Uterus (tissue), 2 donors: ENCODE measurements around the gene TLR6.

Source experiments
- POLR2A ChIP-seq, 2 donors: fragments of 450-650 bp; IDR thresholded peaks; one replicate each; pipeline ENCODE4 v1.6.1; 2016; ENCODE audit warnings: antibody characterized with exemption in 2 of 2, mild to moderate bottlenecking in 1 of 2, moderate library complexity in 1 of 2
- TF ChIP-seq, protein P1 (sequence below), 4 experiments: fragments of 200-600 bp in 2 of 4; fragments of 450-650 bp in 2 of 4; sonication (generic) in 2 of 4; IDR thresholded peaks; one replicate each; pipeline ENCODE4 v1.5.1; 2016 to 2019; ENCODE audit warnings: antibody characterized with exemption in 4 of 4, mild to moderate bottlenecking in 2 of 4, moderate library complexity in 1 of 4

DNA sequence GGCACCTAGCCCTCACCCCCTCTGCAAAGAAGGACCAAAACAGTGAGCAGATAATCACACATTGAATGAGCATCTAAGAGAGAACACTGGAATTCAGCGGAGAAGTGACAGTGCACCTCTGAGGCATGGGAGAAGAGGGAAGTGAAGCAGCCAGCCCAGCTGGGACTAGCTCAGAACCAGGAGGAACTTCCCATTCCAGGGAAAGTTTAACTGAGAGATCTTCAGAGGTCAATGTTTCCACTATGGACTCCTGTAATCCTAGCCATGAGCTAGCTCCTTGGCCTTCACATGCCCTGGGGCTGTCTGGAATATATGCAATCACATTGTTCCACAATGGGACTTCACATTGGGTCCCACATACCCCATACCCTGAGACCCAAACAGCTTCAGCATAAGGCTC lies 24.4 kb downstream of the TLR6 start:
- TF ChIP-seq, protein P1, sequence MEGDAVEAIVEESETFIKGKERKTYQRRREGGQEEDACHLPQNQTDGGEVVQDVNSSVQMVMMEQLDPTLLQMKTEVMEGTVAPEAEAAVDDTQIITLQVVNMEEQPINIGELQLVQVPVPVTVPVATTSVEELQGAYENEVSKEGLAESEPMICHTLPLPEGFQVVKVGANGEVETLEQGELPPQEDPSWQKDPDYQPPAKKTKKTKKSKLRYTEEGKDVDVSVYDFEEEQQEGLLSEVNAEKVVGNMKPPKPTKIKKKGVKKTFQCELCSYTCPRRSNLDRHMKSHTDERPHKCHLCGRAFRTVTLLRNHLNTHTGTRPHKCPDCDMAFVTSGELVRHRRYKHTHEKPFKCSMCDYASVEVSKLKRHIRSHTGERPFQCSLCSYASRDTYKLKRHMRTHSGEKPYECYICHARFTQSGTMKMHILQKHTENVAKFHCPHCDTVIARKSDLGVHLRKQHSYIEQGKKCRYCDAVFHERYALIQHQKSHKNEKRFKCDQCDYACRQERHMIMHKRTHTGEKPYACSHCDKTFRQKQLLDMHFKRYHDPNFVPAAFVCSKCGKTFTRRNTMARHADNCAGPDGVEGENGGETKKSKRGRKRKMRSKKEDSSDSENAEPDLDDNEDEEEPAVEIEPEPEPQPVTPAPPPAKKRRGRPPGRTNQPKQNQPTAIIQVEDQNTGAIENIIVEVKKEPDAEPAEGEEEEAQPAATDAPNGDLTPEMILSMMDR (IDR thresholded peaks at IDR 0.05): no peak
- TF ChIP-seq POLR2A (IDR thresholded peaks at IDR 0.05): no peak
